Measurements from ENCODE around the gene LRP2BP. TPM values are rescaled to one million over a fixed set of nuclear protein-coding genes. Genes with fewer than 3 reads are reported as not detected.

The LRP2BP gene
- total RNA-seq, 3 donors from 2014 or later = 0.96 to 2.3 (median 1.6) TPM

DNA sequence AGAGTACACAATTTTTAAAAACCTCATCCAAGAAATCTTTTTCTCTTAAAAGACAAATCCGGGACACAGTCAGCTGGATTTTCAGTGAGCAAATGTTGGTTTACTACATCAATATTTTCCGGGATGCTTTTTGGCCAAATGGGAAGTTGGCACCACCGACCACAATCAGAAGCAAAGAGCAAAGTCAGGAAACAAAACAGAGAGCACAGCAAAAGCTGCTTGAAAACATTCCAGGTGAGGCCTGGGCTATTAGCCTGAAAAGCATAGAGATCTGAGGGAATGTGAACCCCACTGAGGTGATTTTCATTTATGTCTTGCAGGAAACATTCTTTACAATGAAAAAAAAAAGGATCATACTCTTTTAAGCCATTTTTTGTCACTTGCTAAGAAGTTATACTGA is 33.9 kb downstream of the LRP2BP start:
- Histone ChIP-seq H3K27me3 (no peaks in the 10 kb centered on the region), H3K9me3 (no peaks in the 10 kb centered on the region), H3K36me3 (no peaks in the 10 kb centered on the region), H3K4me1 (no peaks in the 10 kb centered on the region), H3K4me3 (no peak overlapping the region), H3K27ac (no peak overlapping the region)
- no peak for DNase-seq (ENCODE audit: low spot score in 2 of 2)
- TF ChIP-seq POLR2AphosphoS5 (IDR thresholded peaks at IDR 0.05) = no peak
- intact Hi-C loops (cut with DNase I; ENCODE audit: low total_unique reads) = no loop called here

DNA sequence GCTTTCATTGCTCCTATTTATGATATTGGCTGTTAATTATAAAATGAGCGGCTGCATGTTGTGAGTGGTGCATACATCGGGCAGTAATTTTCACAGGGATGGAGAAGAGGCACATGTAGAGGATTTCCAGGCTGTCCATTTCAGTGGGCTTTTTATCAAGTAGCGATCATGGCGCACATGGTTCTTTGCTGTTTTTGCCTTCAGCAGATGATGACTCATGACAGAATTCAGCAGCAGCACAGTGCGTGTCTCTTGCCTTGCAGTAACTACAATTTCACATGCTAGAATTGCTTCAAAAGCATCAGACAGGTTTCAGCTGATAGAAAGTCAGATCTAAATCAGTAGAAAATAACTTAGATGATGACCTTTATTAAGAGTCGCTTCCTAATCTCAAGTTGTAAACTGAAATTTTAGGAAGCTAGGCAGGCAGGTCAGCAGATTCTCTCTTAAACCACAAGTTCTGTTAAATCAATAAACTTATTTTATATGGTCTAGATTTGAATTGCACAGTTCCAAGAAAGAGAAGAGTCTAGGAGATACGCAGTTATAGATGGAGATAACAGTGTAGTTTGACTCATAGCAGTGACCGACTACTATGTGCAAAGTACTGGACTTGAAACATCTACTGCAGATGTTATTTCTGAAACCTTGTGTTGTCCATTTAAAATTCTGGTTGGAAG is 35.8 kb downstream of the LRP2BP start:
- Histone ChIP-seq H3K27me3 (no peaks in the 10 kb centered on the region), H3K36me3 (no peaks in the 10 kb centered on the region), H3K9me3 (no peaks in the 10 kb centered on the region), H3K4me3 (no peak overlapping the region), H3K27ac (no peak overlapping the region), H3K4me1 (no peaks in the 10 kb centered on the region)
- TF ChIP-seq POLR2A (IDR thresholded peaks at IDR 0.05) = no peak
- TF ChIP-seq, protein P1, sequence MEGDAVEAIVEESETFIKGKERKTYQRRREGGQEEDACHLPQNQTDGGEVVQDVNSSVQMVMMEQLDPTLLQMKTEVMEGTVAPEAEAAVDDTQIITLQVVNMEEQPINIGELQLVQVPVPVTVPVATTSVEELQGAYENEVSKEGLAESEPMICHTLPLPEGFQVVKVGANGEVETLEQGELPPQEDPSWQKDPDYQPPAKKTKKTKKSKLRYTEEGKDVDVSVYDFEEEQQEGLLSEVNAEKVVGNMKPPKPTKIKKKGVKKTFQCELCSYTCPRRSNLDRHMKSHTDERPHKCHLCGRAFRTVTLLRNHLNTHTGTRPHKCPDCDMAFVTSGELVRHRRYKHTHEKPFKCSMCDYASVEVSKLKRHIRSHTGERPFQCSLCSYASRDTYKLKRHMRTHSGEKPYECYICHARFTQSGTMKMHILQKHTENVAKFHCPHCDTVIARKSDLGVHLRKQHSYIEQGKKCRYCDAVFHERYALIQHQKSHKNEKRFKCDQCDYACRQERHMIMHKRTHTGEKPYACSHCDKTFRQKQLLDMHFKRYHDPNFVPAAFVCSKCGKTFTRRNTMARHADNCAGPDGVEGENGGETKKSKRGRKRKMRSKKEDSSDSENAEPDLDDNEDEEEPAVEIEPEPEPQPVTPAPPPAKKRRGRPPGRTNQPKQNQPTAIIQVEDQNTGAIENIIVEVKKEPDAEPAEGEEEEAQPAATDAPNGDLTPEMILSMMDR (IDR thresholded peaks at IDR 0.05) = no peak
- TF ChIP-seq POLR2AphosphoS5 (IDR thresholded peaks at IDR 0.05) = no peak
- no peak for DNase-seq (ENCODE audit: low spot score in 2 of 2)
- intact Hi-C loops (cut with DNase I; ENCODE audit: low total_unique reads) = no loop called here

DNA sequence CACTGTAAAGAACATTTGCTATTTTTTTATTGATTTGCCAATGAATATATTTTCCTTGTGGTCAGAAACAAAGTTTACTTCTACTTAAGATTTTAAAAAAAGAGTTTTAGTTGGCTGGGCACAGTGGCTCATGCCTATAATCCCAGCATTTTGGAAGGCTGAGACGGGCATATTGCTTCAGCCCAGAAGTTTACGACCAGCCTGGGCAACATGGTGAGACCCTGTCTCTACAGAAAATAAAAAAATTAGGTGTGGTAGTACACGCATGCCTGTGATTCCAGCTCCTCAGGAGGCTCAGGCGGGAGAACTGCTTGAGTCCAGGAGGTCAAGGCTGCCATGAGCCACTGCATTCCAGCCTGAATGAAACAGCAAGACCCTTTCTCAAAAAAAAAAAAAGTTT is 36.8 kb downstream of the LRP2BP start:
- Histone ChIP-seq H3K27ac (no peak overlapping the region), H3K27me3 (no peaks in the 10 kb centered on the region), H3K4me1 (no peaks in the 10 kb centered on the region), H3K36me3 (no peaks in the 10 kb centered on the region), H3K9me3 (no peaks in the 10 kb centered on the region), H3K4me3 (no peak overlapping the region)
- no peak for DNase-seq (ENCODE audit: low spot score in 2 of 2)
- intact Hi-C loops (cut with DNase I; ENCODE audit: low total_unique reads) = no loop called here
- TF ChIP-seq POLR2AphosphoS5 (IDR thresholded peaks at IDR 0.05) = no peak

DNA sequence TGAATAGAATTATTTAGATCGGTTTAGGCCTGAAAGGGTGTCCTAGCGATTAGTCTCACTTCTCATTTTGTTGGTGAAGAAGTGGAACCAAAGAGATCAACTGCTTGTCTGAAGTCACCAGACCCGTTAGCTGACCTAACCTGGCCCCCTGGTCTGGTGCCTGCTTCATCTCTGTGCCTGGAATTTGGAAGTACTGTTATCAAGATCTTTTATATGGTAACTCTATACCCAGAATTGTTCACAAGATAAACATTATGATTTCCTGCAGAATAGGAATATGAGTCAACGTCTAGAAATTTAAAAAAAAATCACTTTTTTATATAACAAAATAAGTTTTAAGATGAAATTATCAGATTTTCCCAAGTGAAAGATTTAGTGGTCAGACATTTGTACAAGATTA is 37.2 kb downstream of the LRP2BP start:
- Histone ChIP-seq H3K36me3 (no peaks in the 10 kb centered on the region), H3K27ac (no peak overlapping the region)
- intact Hi-C loops (cut with DNase I; ENCODE audit: low total_unique reads) = no loop called here

DNA sequence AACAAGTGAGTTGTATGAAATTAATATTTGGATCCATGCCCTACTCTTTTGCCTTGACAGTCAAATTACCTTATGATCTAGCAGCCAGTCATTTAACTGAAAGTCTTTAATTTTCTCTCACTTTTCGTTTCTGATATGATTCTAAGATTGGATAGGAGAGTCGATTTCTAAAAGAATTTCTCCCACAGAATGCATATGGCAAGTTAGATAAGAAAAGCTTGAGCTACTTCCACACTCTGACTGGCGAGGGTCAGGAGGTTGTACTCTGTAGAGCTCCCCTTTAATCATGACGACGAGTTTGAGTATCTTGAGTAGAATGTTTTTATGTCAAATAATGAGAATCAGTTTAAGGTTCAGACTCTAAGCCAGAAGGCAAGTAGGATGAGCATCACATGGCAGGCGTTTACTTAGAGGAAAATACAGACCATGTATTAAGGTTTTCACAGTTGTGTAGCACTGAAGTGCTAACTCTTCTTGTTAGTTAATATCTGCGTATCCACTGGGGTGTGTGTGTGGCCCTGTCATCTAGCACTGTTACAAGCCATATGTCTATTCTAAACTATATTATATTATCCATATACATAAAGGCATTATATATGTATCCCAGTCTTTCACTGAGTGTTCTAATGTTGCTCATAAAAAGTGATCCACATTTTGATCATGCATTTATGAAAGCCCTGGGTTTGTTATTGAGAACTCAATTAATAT is 37.8 kb downstream of the LRP2BP start:
- no peaks in the 10 kb centered on the region for H3K4me1 ChIP-seq
- TF ChIP-seq POLR2A (IDR thresholded peaks at IDR 0.05) = no peak
- no peak for TF ChIP-seq POLR2AphosphoS5 (IDR thresholded peaks at IDR 0.05)
- TF ChIP-seq, protein P1 (IDR thresholded peaks at IDR 0.05) = no peak
- no peak overlapping the region for H3K27ac ChIP-seq
- H3K27me3 ChIP-seq = no peaks in the 10 kb centered on the region
- DNase-seq (ENCODE audit: low spot score in 2 of 2) = no peak
- H3K9me3 ChIP-seq = no peaks in the 10 kb centered on the region
- no peaks in the 10 kb centered on the region for H3K36me3 ChIP-seq
- intact Hi-C loops (cut with DNase I; ENCODE audit: low total_unique reads) = no loop called here
- no peak overlapping the region for H3K4me3 ChIP-seq

More for the DNA sequence above, 37.2 kb downstream of the LRP2BP start:
- DNase-seq (ENCODE audit: low spot score in 2 of 2) = no peak
- Histone ChIP-seq H3K4me1 (no peaks in the 10 kb centered on the region), H3K27me3 (no peaks in the 10 kb centered on the region), H3K4me3 (no peak overlapping the region), H3K9me3 (no peaks in the 10 kb centered on the region)
- no peak for TF ChIP-seq POLR2AphosphoS5 (IDR thresholded peaks at IDR 0.05)
- no peak for TF ChIP-seq POLR2A (IDR thresholded peaks at IDR 0.05)
- TF ChIP-seq, protein P1 (IDR thresholded peaks at IDR 0.05) = no peak

DNA sequence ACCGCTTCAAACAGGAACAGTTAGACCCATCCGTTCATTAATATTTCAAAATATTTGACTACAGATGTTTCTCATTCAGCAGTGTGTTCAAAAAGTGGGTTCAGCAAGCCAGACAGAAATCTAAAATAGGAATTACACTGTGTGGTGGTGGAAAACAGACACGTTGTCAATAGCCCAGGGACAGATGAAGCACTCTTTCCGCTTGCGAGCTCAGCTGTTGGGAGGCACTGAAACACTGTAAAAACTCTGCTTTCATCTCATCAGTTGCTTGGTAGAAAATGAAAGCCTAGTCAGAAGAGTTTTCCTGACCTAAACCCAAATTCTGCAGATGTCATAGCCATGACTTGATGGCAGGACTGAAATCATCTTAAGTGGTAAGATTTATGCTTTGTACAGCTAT is 38.5 kb downstream of the LRP2BP start:
- TF ChIP-seq POLR2A (IDR thresholded peaks at IDR 0.05) (no peak), POLR2AphosphoS5 (IDR thresholded peaks at IDR 0.05) (no peak)
- TF ChIP-seq, protein P1 (IDR thresholded peaks at IDR 0.05) = no peak
- H3K27me3 ChIP-seq = no peaks in the 10 kb centered on the region
- no peaks in the 10 kb centered on the region for H3K36me3 ChIP-seq
- no peak overlapping the region for H3K4me3 ChIP-seq
- DNase-seq (ENCODE audit: low spot score in 2 of 2) = no peak
- H3K27ac ChIP-seq = no peak overlapping the region
- intact Hi-C loops (cut with DNase I; ENCODE audit: low total_unique reads) = no loop called here
- no peaks in the 10 kb centered on the region for H3K4me1 ChIP-seq
- H3K9me3 ChIP-seq = no peaks in the 10 kb centered on the region

All from breast epithelium (tissue), 4 donors.